GM21526 (cell line): Measurements from ENCODE around the gene LCOR.

Experiments
- ATAC-seq: cut with Tn5 transposase; IDR thresholded peaks from one replicate; pipeline ENCODE4 v1.9.1; 2021; ENCODE audit warnings: moderate library complexity; ENCODE audit not compliant: unreplicated experiment, low FRiP score

LCOR gene

DNA sequence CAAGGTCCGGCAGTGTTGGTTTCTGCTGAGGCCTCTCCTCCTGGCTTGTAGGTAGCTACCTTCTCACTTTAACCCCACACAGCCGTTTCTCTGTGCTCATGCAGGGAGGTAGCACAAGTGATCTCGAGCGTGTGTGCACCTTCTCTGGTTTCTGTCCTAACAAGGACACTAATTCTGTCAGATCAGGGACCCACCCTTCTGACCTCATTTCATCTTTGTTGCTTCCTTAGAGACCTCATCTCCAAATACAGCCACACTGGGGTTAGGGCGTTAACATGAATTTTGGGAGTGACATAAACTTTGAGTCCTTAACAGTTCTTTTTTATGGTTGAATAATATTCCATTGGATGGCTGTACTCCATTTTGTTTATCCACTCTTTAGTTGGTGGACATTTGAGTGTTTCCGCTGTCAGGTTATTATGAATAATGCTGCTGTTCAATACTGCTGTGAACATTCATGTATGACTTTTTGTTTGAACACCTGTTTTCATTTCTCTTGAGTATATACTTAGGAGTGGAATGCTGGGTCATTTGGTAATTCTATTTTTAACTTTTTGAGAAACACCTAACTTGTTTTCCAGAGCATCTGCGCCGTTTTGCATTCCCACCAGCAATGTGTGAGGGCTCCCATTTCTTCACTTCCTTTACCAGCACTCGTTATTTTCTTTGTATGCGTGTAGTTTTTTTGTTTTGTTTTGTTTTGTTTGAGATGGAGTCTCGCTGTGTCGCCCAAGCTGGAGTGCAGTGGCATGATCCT lies 57.5 kb downstream of the LCOR start:
- ATAC-seq, result no peak

DNA sequence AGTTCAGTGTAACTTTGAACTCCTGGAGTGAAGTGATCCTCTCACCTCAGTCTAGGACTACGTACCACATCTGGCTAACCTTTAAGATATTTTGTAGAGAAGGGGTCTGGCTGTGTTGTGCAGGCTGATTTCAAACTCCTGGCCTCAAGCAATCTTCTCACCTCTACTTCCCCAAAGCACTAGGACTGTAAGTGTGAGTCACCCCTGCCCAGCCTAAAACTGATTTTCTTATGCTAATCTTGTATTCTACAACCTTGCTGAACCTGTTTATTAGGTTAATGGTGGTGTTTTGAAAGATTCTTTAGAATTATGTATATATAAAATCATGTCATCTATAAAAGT lies 58.0 kb downstream of the LCOR start:
- no peak for ATAC-seq

DNA sequence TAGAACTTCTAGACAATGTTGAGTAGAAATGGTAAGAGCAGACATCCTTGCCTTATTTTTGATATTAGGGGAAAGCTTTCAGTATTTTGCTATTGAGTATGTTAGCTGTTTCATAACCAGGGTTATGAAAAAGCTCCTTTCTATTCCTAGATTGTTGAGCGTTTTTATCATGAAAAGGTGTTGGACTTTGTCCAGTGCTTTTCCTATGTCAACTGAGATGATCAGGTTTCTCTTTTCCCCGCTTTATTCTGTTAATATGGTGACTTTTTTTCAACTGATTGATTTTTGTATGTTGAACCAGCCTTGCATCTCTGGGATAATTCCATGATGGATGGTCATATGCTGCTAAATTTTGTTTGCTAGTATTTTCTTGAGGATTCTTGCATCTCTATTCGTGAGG lies 58.5 kb downstream of the LCOR start:
- ATAC-seq, result no peak

DNA sequence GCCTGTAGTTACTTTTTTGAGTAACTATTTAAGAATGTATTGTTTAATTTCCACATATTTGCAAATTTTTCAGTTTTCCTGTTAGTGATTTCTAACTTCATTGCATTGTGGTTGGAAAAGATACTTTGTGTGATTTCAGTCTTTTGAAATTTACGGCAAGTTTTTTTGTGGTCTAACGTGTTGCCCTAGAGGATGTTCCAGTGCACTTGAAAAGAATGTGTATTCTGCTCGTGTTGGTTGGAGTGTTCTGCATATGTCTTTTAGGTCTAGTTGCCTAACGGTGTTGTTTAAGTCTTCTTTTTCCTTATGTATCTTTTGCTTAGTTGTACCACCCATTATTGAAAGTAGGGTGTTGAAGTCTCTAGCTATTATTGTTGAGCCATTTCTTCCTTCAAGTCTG lies 59.7 kb downstream of the LCOR start:
- no peak for ATAC-seq

DNA sequence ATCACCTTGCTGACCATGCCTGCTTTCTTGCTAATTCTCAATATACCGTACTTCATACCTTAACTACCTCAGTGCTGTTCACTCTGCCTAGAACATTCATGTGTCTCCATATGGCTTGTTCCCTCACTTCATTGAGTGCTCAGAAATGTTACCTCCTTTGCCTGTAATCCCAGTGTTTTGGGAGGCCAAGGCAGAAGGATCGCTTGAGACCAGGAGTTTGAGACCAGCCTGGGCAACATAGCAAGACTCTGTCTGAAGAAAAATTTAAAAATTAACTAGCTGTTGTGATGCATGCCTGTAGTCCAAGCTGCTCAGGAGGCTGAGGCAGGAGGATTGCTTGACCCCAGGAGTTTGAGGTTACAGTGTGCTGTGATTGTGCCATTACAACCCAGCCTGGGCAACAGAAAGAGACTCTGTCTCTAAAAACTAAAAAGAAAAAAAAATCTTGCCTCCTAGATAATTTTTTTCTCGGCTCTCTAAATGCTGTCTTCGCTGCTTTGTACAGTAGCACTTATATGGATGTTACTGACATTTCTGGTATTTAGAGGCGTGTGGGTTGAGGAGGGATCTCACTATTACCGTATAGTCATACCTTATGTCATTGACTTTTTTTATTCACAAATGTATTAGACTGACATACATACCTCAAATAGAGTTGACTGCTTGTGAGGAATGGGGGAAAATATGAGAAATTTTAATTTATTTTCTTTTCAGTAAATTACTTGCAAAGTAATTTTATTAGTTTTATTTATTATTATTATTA lies 63.7 kb downstream of the LCOR start:
- no peak for ATAC-seq

DNA sequence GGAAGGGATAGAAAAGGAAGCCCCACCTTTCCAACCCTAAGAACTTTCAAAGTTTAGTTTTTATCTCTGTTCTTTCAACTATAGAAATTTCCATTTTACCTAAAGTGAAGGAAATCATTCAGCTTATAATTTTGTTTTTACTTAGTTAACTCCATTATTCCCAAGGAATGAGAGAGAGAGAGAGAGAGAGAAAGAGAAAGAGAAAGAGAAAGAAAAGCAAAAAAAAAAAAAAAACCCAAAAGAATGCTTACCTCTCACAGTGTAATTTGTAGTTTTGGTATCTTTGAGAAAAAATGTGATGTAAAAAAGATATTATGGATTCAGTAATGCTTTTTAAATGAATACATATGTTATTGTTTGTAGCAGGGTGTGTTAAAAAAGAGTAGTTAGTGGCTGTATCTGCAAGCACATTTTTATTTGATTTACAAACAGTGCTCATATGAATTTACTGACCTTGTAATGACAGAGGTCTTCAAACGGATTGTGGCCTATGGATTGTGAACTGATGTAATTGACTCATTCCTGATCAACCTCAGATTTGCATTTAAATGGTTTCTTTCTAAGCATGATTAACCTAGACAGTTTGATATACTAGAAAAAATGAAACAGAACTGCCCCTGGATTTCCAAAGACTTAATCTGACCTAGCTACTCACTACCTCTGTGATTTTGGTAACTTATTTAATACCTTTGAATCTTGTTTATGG lies 64.9 kb downstream of the LCOR start:
- no peak for ATAC-seq

DNA sequence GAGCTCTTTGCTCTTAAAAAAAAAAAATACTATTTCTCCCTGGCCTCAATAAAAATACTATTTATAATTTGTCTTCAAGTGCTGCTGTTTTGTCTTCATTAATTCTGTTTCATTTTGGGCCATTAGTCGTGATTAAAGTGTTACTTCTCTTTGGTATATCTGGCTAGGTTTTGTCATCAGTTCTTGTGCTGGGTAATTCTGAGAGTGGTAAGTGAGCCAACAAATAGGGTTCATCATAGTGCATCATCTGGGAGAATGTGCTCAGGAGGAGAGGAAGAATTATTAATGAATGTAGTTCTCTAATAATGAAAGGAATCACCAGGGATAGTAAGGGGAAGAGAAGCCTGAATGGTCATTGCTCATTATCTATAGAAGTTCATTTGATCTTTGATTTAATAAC lies 70.0 kb downstream of the LCOR start:
- no peak for ATAC-seq

DNA sequence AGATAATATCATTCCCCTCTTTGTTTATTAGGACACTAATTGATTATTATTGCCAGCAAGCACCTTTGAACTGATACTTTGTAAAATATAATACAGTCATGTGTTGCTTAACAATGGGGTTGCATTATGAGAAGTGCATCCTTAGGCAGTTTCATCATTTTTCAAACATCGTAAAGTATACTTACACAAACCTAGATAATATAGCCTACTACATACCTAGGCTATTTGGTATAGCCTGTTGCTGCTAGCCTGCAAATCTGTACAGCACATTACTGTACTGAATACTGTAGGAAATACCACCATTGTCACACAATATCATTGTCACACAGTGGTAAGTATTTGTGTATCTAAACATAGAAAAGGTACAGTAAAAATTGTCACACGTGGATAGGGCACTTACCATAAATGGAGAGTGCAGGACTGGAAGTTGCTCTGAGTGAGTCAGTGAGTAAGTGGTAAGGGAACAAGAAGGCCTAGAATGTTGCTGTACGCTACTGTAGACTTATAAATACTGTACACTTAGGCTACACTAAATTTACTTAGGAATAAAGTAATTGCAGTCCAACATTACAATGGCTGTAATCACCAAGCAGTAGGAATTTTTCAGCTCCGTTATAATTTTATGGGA lies 70.7 kb downstream of the LCOR start:
- ATAC-seq, result no peak

DNA sequence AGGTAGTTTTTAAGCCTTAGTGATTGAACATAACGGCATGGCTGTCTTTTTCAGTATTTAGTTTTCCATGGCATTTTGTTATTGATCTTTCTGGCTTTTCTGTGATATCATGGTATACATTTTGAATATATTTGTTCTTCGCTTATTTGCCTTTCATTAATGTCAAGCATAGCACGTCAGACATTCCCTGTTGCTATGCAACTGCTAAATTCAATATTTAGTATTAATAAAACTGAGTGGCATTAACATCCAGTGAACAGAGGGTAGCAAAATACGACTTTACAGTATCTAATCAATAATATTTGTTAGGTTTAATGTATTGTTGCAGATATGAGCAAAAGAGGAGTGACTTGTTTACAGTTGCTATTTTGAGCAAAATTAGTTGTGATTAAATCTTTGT lies 72.5 kb downstream of the LCOR start:
- ATAC-seq, result no peak

DNA sequence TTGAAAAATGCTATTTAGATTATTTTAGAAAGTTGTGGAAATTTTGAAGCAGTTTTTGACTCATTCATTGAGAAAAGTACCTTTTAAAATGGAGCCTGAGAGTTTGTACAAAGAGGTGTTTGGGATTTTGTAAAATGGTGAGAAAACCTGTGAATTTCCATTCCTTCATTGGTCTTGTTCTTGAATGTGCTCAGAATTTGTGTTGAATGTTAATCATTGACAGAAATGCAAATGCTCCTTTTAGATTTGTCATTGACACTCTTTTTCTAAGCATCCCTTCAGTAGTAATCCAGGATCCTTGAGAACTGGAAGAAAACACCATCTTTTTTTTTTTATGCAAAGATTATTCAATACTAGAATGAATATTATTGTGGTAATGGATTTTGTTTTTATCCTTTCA lies 74.8 kb downstream of the LCOR start:
- ATAC-seq, result no peak

DNA sequence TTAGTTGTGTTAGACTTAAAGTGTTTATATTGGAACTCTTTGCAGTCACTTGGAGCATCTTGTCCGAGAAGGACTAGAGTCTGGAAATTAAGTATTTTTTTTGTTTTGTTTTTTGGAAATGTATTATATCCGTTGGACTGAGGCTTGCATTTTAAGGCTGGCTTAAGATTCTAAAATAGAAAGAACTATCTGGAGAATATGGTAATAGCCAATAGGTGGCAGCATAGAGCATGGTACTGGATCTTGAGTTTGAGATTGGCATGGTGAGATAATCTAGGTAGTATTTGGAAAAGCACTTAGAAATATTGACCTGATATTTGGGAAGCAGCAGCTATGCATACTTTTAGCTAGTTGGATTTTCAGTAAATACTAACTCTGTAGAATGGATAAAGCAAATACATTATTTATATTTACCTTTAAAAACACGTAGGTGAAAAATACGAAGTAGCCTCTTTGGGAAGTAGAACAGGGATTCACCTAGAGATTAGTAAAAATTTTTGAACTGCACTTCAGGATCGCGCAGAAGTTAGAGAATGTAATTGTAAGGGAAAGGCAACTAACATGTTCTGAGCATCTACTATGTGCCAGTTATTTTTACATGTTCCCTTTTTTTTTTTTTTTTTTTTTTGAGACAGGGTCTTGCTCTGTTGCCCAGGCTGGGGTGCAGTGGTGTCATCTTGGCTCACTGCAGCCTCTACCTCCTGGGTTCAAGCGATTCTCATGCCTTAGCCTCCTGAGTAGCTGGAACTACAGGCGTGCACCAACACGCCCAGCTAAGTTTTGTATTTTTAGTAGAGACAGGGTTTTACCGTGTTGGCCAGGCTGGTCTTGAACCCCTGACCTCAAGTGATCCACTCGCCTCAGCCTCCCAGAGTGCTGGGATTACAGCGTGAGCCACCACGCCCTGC lies 78.6 kb downstream of the LCOR start:
- no peak for ATAC-seq

DNA sequence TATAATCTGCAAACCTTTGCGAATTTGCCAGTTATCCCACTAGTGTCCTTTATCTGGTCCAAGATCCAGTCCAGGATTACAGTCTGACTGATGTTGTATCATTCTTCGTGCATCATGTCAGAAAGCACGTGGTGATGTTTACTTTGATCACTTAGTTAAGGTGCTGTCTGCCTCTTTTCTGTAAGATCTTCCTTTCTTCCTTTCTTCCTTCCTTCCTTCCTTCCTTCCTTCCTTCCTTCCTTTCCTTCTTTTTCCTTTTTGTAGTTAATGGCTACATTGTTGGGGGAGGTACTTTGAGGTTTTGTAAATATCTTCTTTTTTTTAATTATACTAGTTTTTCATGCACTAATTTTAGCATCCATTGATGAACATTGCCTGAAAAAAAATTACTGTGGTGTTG lies 80.3 kb downstream of the LCOR start:
- ATAC-seq, result no peak

DNA sequence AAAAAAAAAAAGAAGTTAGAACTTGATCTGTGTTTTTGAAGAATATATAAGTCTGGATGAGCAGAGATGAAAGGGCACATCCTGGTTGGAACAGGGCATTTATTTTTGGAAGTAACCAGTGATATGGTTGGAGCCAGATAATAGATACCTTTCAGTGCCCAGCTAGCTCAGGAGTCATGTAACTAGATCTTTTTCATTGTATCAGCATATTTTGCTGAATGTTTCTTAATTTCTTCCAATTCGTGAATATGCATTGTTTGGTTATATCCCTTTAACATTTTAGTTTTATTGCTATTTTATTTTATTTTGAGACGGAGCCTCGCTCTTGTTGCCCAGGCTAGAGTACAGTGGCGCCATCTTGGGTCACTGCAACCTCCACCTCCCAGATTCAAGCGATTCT lies 81.8 kb downstream of the LCOR start:
- no peak for ATAC-seq

DNA sequence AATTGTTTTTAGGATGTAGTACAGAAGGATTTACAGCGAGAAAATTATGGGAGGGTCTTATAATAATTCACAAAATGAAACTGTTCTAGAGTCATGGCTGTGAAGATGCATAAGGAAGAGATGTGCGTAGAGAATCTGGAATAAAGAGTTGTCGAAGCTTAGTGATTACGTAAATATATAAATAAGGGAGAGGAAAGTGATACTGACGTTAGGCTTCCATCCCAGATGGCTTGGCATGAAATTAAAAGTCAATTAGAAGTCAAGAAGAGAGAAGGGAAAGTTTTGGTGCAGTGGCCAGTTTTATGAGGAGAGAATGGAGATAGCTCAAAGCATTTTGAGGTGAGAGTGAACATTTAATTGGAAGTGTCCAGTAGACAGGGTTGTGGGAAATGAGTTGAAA lies 85.5 kb downstream of the LCOR start:
- ATAC-seq, result no peak

DNA sequence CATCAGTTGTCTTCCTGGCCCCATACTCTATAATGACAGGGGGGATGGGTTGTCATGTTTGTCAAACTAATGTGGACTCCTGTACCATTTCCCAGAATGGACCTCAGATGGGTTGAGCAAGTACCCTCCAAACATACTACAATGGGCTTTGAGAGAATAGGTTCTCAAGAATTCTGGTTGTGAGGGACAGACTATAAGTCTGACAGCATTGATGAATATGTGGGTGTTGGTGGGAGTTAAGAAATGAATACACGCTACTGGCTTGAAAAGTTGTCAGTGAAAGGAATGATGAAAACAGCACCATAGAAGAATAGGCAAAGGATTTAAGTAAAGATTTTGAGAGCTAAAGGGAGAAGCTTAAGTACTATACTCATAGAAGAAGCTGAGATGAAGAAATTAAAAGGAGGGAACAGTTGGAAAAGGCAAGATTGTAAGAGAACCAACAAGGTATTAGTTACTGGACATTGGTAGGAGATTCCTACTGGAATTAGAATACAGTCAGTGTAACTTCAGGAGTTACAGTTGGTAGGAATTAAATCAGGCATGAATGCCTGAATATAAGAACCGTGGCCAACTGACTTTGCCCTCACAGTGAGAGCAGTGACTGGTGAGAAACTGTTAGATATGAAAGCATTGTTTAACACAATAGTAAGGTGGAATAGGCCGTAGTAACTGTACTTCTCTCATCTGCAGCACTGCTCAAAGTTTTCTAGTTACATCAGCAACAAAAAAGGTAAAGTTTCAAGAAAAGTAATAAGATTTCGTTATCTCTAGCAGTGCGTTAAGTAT lies 86.3 kb downstream of the LCOR start:
- ATAC-seq, result no peak

DNA sequence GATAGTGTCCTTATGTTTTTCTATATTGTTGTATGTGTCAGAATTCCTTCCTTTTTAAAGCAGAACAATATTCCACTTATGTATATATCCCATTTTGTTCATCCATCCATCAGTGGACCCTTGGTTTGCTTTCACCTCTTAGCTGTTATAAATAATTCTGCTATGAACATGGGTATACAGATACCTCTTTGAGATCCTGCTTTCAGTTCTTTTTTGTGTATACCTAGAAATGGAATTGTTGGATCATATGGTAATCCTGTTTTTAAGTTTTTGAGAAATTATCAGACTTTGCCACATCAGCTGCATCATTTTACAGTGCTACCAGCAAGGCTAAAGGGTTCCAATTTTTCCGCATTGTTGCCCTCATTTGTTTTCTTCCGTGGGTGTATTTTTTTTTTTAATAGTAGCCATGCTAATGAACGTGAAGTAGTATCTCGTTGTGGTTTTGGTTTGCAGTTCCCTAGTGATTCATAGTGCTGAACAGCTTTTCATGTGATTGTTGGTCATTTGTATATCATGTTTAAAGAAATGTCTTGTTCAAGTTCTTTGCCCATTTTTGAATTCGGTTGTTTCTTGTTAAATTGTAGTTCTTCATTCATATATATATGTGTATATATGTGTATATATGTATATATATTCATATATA lies 87.8 kb downstream of the LCOR start:
- ATAC-seq, result no peak

DNA sequence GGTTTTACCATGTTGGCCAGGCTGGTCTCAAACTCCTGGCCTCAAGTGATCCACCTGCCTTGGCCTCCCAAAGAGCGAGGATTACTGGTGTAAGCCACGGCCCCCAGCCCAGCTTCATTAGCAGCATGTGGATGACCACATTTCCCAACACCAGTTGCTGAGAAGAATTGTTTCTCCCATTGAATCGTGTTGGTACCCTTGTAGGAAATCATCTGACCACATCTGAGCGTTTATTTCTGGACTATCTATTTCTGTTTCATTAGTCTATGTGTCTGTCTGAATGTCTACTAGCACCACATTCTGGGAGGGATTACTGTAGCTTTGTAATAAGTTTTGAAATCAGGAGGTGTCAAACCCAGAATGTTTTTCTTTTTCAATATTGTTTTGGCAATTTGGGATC lies 89.6 kb downstream of the LCOR start:
- ATAC-seq, result no peak

DNA sequence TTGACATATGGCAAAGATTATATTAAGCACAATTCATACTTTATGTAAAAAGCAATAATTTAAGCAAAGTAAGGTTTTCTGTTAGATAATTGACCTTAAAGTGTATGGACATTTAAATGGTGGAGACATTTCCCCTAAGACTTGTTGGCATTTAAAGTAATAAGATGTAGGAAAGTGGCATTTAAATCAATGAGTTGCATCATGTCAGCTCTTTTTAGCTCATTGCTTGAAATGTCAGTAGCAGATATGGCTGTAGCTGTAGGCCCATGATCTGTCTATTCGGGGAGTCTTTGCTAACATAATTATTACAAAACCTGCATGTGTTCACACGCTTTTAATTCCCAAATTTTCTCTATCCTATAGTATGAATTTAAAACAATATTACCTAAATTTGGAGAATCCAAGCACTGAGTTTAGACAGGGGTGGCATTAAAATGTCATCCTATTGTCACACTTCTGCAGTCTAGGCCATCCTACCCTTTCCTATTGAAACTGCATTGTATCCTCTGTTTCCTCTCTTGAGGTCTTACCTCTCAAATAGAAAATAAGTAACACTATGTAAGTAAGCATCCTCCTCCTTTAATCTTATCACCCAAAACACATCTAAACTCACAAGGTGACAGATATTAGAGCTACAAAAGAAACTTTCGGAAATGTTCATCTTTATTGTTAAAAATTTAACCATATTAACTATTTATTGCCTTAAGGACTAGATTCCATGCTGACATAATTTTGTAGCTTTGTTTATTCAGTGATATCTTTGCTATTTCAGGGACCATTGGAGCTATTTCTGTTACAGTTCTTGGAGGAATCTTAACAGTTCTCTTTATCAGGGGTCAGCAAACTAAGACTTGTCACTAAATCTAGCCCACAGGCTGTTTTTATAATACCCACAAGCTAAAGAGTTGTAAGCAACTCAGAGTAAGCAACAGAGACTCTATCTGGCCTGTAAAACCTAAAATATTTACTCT lies 91.2 kb downstream of the LCOR start:
- no peak for ATAC-seq
